GM15510 (cell line): ENCODE results near the gene P2RY14.

Source experiments
- POLR2A ChIP-seq: IDR thresholded peaks from 3 replicates; pipeline ENCODE4 v1.6.1; 2011; ENCODE audit warnings: borderline replicate concordance; ENCODE audit not compliant: insufficient read length; ENCODE audit errors: extremely low read depth

P2RY14 gene

GRCh38 chr3:151199554-151200438 is 78.5 kb downstream of the P2RY14 start:
- no peak for TF ChIP-seq POLR2A

GRCh38 chr3:151198849-151199248 is 79.5 kb downstream of the P2RY14 start:
- no peak for TF ChIP-seq POLR2A

GRCh38 chr3:151197981-151198767 is 80.2 kb downstream of the P2RY14 start:
- TF ChIP-seq POLR2A: no peak

GRCh38 chr3:151197228-151197627 is 81.1 kb downstream of the P2RY14 start:
- TF ChIP-seq POLR2A: no peak

GRCh38 chr3:151196434-151196833 is 81.9 kb downstream of the P2RY14 start:
- TF ChIP-seq POLR2A: no peak

GRCh38 chr3:151195826-151196225 is 82.5 kb downstream of the P2RY14 start:
- TF ChIP-seq POLR2A: no peak

- TF ChIP-seq POLR2A: no peak
These were observed 85.8 kb downstream of the P2RY14 start for GRCh38 chr3:151192545-151192944.

- TF ChIP-seq POLR2A: no peak
These were observed 87.2 kb downstream of the P2RY14 start for GRCh38 chr3:151191095-151191494.

GRCh38 chr3:151183265-151183671 is 95.1 kb downstream of the P2RY14 start:
- TF ChIP-seq POLR2A: no peak

- TF ChIP-seq POLR2A: no peak
These were observed 95.8 kb downstream of the P2RY14 start for GRCh38 chr3:151182349-151183079.

GRCh38 chr3:151178208-151178845 is 100.0 kb downstream of the P2RY14 start:
- TF ChIP-seq POLR2A: no peak

- no peak for TF ChIP-seq POLR2A
These were observed 102.4 kb downstream of the P2RY14 start for GRCh38 chr3:151175952-151176351.

GRCh38 chr3:151174351-151174750 is 104.0 kb downstream of the P2RY14 start:
- TF ChIP-seq POLR2A: no peak

GRCh38 chr3:151171145-151171757 is 107.1 kb downstream of the P2RY14 start:
- TF ChIP-seq POLR2A: no peak
